ENCODE measurements around the gene CCBE1. TPM values are rescaled to one million over a fixed set of nuclear protein-coding genes. Genes with fewer than 3 reads are reported as not detected.

The CCBE1 gene
- total and polyA plus RNA-seq, 2 donors (not counting 1 experiment from before 2014, with no cell fraction given), result 122 TPM

DNA sequence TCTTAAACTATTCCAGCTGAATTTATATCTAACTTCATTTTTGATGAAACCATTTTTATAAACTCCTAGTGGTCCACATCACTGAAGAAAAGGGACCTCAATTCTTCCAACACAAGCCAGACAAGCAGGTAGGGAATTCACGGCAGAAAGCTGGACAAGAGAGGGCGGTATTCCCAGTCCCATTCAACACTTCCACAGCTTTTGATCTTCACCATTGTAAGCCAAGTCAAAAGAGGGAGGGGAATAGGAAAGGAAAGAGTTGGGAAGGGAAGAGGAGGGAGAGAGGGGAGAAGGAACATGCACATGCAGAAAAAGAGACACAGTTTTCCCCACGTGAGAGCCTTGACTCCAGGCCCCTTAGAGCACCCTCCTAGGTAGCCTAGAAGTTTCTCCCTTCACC lies 77.4 kb downstream of the CCBE1 start:
- no peak overlapping the region for H3K4me2 ChIP-seq (ENCODE audit: extremely low read depth, insufficient read depth, low read length)
- H3K9me3 ChIP-seq (ENCODE audit: control insufficient read depth, insufficient read depth, low read depth, low read length), result no peaks in the 10 kb centered on the region
- H4K20me1 ChIP-seq (ENCODE audit: control insufficient read depth, extremely low read depth, insufficient read depth, low read length), result no peaks in the 10 kb centered on the region
- peaks cover 75% of the 10 kb centered on the region for H3K79me2 ChIP-seq (ENCODE audit: control insufficient read depth, insufficient read depth, low read length)
- H2AFZ ChIP-seq (ENCODE audit: low read length), result no peak overlapping the region
- no peaks in the 10 kb centered on the region for H3K27me3 ChIP-seq (ENCODE audit: control insufficient read depth, insufficient read depth, low read length)
- no peak overlapping the region for H3K9ac ChIP-seq (ENCODE audit: insufficient read depth, low read length)
- TF ChIP-seq, protein P1, sequence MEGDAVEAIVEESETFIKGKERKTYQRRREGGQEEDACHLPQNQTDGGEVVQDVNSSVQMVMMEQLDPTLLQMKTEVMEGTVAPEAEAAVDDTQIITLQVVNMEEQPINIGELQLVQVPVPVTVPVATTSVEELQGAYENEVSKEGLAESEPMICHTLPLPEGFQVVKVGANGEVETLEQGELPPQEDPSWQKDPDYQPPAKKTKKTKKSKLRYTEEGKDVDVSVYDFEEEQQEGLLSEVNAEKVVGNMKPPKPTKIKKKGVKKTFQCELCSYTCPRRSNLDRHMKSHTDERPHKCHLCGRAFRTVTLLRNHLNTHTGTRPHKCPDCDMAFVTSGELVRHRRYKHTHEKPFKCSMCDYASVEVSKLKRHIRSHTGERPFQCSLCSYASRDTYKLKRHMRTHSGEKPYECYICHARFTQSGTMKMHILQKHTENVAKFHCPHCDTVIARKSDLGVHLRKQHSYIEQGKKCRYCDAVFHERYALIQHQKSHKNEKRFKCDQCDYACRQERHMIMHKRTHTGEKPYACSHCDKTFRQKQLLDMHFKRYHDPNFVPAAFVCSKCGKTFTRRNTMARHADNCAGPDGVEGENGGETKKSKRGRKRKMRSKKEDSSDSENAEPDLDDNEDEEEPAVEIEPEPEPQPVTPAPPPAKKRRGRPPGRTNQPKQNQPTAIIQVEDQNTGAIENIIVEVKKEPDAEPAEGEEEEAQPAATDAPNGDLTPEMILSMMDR (conservative IDR thresholded peaks at IDR 0.05 in 1 of 2, IDR thresholded peaks at IDR 0.05 in 1 of 2; ENCODE audit: low read depth in 1 of 2, low read length in 2 of 2), result no peak
- TF ChIP-seq EZH2 (IDR thresholded peaks at IDR 0.05; ENCODE audit: low read length, missing control alignments), result no peak
- H3K4me3 ChIP-seq (replicated peaks in 1 of 4; ENCODE audit: control extremely low read depth in 1 of 4, insufficient read depth in 1 of 4, low read depth in 3 of 4, low read length in 4 of 4), result no peak overlapping the region
- H3K4me1 ChIP-seq (ENCODE audit: control insufficient read depth, extremely low read depth, insufficient read depth, low read length), result peaks cover 32% of the 10 kb centered on the region
- no peaks in the 10 kb centered on the region for H3K36me3 ChIP-seq (ENCODE audit: control insufficient read depth, insufficient read depth, low read length)
- no peak for DNase-seq (ENCODE audit: low read depth in 2 of 2)
- no peak overlapping the region for H3K27ac ChIP-seq (ENCODE audit: insufficient read depth, low read length)

DNA sequence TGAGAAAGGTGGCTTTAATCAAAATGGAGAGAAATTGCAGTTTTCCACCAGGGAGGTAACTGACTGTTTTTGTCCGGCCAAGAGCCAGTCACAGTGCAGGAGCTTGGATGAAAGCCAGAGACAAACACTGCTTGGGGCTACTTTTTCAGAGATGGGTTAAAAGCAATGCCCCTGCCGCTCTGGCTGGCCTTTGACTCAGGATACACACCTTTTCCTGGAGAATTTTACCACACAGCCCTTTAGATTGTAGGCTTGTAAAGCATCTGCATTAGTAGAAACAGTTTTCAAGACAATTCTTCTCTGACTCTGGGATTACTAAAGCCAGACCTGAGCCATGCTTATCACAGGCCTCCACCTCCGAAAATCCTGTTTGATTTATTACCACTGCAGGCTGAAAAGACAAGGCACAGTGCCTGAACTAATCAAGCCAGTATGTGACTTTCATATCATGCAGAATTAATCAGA lies 79.7 kb downstream of the CCBE1 start:
- Histone ChIP-seq H3K9ac (ENCODE audit: insufficient read depth, low read length) (no peak overlapping the region), H3K4me2 (ENCODE audit: extremely low read depth, insufficient read depth, low read length) (no peak overlapping the region), H3K79me2 (ENCODE audit: control insufficient read depth, insufficient read depth, low read length) (peaks cover 75% of the 10 kb centered on the region), H3K27me3 (ENCODE audit: control insufficient read depth, insufficient read depth, low read length) (no peaks in the 10 kb centered on the region), H4K20me1 (ENCODE audit: control insufficient read depth, extremely low read depth, insufficient read depth, low read length) (no peaks in the 10 kb centered on the region), H3K4me1 (ENCODE audit: control insufficient read depth, extremely low read depth, insufficient read depth, low read length) (peaks cover 15% of the 10 kb centered on the region), H2AFZ (ENCODE audit: low read length) (no peak overlapping the region), H3K9me3 (ENCODE audit: control insufficient read depth, insufficient read depth, low read depth, low read length) (no peaks in the 10 kb centered on the region), H3K36me3 (ENCODE audit: control insufficient read depth, insufficient read depth, low read length) (no peaks in the 10 kb centered on the region), H3K4me3 (replicated peaks in 1 of 4; ENCODE audit: control extremely low read depth in 1 of 4, insufficient read depth in 1 of 4, low read depth in 3 of 4, low read length in 4 of 4) (no peak overlapping the region), H3K27ac (ENCODE audit: insufficient read depth, low read length) (no peak overlapping the region)
- TF ChIP-seq, protein P1 (conservative IDR thresholded peaks at IDR 0.05 in 1 of 2, IDR thresholded peaks at IDR 0.05 in 1 of 2; ENCODE audit: low read depth in 1 of 2, low read length in 2 of 2), result no peak
- TF ChIP-seq EZH2 (IDR thresholded peaks at IDR 0.05; ENCODE audit: low read length, missing control alignments), result no peak
- DNase-seq (ENCODE audit: low read depth in 2 of 2), result peak in 1 of 2 donors; percentile 15

DNA sequence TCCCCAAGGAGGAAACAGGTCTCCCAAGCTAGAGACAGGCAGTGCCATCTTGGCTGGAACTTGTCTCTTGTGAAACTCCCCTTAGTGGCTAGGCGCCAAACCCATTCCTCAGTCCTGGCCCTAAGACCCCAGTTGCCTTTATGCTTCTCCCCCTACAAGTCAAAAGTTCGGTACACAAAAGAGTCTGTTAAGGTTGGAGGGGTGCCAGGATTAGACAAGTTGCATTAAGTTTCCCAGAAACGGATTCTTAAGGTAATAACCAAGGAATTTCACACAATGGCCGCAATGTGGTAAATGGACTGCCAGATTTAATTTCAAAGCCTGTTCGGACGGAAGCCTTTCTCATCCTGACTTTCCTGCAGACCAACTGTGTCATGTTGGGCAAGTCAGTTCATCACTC lies 80.7 kb downstream of the CCBE1 start:
- Histone ChIP-seq H3K9ac (ENCODE audit: insufficient read depth, low read length) (no peak overlapping the region), H2AFZ (ENCODE audit: low read length) (no peak overlapping the region), H4K20me1 (ENCODE audit: control insufficient read depth, extremely low read depth, insufficient read depth, low read length) (peaks cover 3% of the 10 kb centered on the region), H3K4me2 (ENCODE audit: extremely low read depth, insufficient read depth, low read length) (no peak overlapping the region), H3K27me3 (ENCODE audit: control insufficient read depth, insufficient read depth, low read length) (no peaks in the 10 kb centered on the region), H3K27ac (ENCODE audit: insufficient read depth, low read length) (no peak overlapping the region), H3K79me2 (ENCODE audit: control insufficient read depth, insufficient read depth, low read length) (peaks cover 74% of the 10 kb centered on the region), H3K4me1 (ENCODE audit: control insufficient read depth, extremely low read depth, insufficient read depth, low read length) (peaks cover 17% of the 10 kb centered on the region), H3K4me3 (replicated peaks in 1 of 4; ENCODE audit: control extremely low read depth in 1 of 4, insufficient read depth in 1 of 4, low read depth in 3 of 4, low read length in 4 of 4) (no peak overlapping the region), H3K9me3 (ENCODE audit: control insufficient read depth, insufficient read depth, low read depth, low read length) (no peaks in the 10 kb centered on the region), H3K36me3 (ENCODE audit: control insufficient read depth, insufficient read depth, low read length) (no peaks in the 10 kb centered on the region)
- DNase-seq (ENCODE audit: low read depth in 2 of 2), result peak in 1 of 2 donors; percentile 83
- TF ChIP-seq, protein P1 (conservative IDR thresholded peaks at IDR 0.05 in 1 of 2, IDR thresholded peaks at IDR 0.05 in 1 of 2; ENCODE audit: low read depth in 1 of 2, low read length in 2 of 2), result no peak
- no peak for TF ChIP-seq EZH2 (IDR thresholded peaks at IDR 0.05; ENCODE audit: low read length, missing control alignments)
